ENCODE results near the gene ENDOG.

Gene ENDOG

DNA sequence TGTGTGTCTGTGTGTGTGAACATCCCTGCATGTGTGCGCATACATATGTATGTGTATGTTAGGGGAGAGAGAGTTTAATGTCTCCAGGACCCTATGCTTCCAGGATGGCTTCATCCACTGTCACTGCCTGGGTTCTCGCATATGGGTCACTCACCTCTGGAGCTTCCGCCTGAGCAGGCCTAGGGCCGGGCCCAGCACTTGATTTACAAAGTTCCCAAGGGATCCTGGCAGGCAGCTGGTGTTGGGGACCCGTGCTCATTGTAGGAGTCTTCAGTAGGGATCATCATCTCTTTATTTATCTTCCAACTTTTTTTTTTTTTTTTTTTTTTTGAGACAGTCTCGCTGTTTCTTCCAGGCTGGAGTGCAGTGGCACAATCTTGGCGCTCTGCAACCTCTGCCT, 18.2 kb upstream of the ENDOG start:
- no peak overlapping the region for H2BK12ac ChIP-seq (ENCODE audit: low read length)
- no peak for DNase-seq (ENCODE audit: low spot score)
- no peak overlapping the region for H2BK120ac ChIP-seq (ENCODE audit: low read depth, low read length)
- no peak overlapping the region for H3K4me3 ChIP-seq (ENCODE audit: low read length in 2 of 2)
- no CpG with 5 or more reads among the region's 7 CpGs for WGBS, 2 donors (ENCODE audit: extremely low coverage in 2 of 2, insufficient read length in 2 of 2, insufficient replicate concordance in 1 of 2)
- no peak overlapping the region for H4K91ac ChIP-seq (ENCODE audit: low read depth, low read length, poor library complexity)
- H2BK15ac ChIP-seq (ENCODE audit: low read length): no peak overlapping the region
- no peak overlapping the region for H3K4me2 ChIP-seq (ENCODE audit: insufficient read depth, low read length, poor library complexity, severe bottlenecking)
- H2AK5ac ChIP-seq (ENCODE audit: low read depth, low read length): no peak overlapping the region
- no peak overlapping the region for H3K23ac ChIP-seq (ENCODE audit: low read depth, low read length, poor library complexity)
- H3K4ac ChIP-seq (ENCODE audit: low read length): no peak overlapping the region
- no peaks in the 10 kb centered on the region for H3K79me1 ChIP-seq (ENCODE audit: low read depth, low read length)
- H3K27ac ChIP-seq (replicated peaks; ENCODE audit: low read length): no peak overlapping the region
- H3K36me3 ChIP-seq (replicated peaks in 1 of 2; ENCODE audit: control insufficient read depth in 2 of 2, insufficient read depth in 2 of 2, low read length in 2 of 2): peaks cover 31 to 77% of the 10 kb centered on the region in 2 donors
- no peak overlapping the region for H2BK5ac ChIP-seq (ENCODE audit: low read length)
- H4K8ac ChIP-seq (ENCODE audit: low read depth, low read length): no peak overlapping the region
- H3K9me3 ChIP-seq (replicated peaks in 1 of 2; ENCODE audit: control insufficient read depth in 2 of 2, insufficient read depth in 1 of 2, low read depth in 1 of 2, low read length in 2 of 2): no peaks in the 10 kb centered on the region
- no peak overlapping the region for H3K14ac ChIP-seq (ENCODE audit: low read length)
- H3K9ac ChIP-seq (ENCODE audit: low read depth, low read length, poor library complexity): no peak overlapping the region
- H3K27me3 ChIP-seq (ENCODE audit: control insufficient read depth in 3 of 3, insufficient read depth in 3 of 3, low read depth in 1 of 3, low read length in 3 of 3): no peaks in the 10 kb centered on the region
- H3K18ac ChIP-seq (ENCODE audit: low read length): no peak overlapping the region
- no peaks in the 10 kb centered on the region for H3K4me1 ChIP-seq (ENCODE audit: control insufficient read depth in 2 of 2, insufficient read depth in 1 of 2, low read depth in 1 of 2, low read length in 2 of 2)
- H2AFZ ChIP-seq (ENCODE audit: low read length): no peak overlapping the region

DNA sequence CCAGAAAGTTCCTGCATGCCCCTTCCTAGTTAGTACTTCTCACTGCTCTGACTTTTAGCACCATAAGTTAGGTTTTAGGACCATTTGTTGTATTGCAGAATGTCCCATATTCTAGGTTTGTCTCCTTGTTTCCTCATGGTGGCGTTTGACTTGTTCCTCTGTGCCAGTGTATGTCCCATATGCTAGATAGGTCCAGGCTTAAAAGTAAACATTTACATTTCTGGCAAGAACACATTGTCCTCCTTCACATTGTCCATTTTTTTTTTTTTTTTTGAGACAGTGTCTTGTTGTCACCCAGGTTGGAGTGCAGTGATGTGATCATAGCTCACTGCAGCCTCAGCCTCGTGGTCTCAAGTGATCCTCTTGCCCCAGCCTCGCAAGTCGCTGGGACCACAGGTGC, 15.8 kb upstream of the ENDOG start:
- Histone ChIP-seq H4K8ac (ENCODE audit: low read depth, low read length) (no peak overlapping the region), H3K14ac (ENCODE audit: low read length) (no peak overlapping the region), H2AFZ (ENCODE audit: low read length) (no peak overlapping the region), H3K27ac (replicated peaks; ENCODE audit: low read length) (no peak overlapping the region), H3K18ac (ENCODE audit: low read length) (no peak overlapping the region), H2AK5ac (ENCODE audit: low read depth, low read length) (no peak overlapping the region), H3K9me3 (replicated peaks in 1 of 2; ENCODE audit: control insufficient read depth in 2 of 2, insufficient read depth in 1 of 2, low read depth in 1 of 2, low read length in 2 of 2) (no peaks in the 10 kb centered on the region), H2BK12ac (ENCODE audit: low read length) (no peak overlapping the region), H2BK120ac (ENCODE audit: low read depth, low read length) (no peak overlapping the region), H4K91ac (ENCODE audit: low read depth, low read length, poor library complexity) (no peak overlapping the region), H3K79me1 (ENCODE audit: low read depth, low read length) (no peaks in the 10 kb centered on the region), H3K4ac (ENCODE audit: low read length) (no peak overlapping the region), H3K9ac (ENCODE audit: low read depth, low read length, poor library complexity) (no peak overlapping the region), H3K4me2 (ENCODE audit: insufficient read depth, low read length, poor library complexity, severe bottlenecking) (no peak overlapping the region), H2BK15ac (ENCODE audit: low read length) (no peak overlapping the region), H3K36me3 (replicated peaks in 1 of 2; ENCODE audit: control insufficient read depth in 2 of 2, insufficient read depth in 2 of 2, low read length in 2 of 2) (peaks cover 39 to 83% of the 10 kb centered on the region in 2 donors), H3K23ac (ENCODE audit: low read depth, low read length, poor library complexity) (no peak overlapping the region), H2BK5ac (ENCODE audit: low read length) (no peak overlapping the region), H3K4me3 (ENCODE audit: low read length in 2 of 2) (no peak overlapping the region), H3K4me1 (ENCODE audit: control insufficient read depth in 2 of 2, insufficient read depth in 1 of 2, low read depth in 1 of 2, low read length in 2 of 2) (no peaks in the 10 kb centered on the region), H3K27me3 (ENCODE audit: control insufficient read depth in 3 of 3, insufficient read depth in 3 of 3, low read depth in 1 of 3, low read length in 3 of 3) (no peaks in the 10 kb centered on the region)
- DNase-seq (ENCODE audit: low spot score): no peak
- no CpG with 5 or more reads among the region's 4 CpGs for WGBS, 2 donors (ENCODE audit: extremely low coverage in 2 of 2, insufficient read length in 2 of 2, insufficient replicate concordance in 1 of 2)

DNA sequence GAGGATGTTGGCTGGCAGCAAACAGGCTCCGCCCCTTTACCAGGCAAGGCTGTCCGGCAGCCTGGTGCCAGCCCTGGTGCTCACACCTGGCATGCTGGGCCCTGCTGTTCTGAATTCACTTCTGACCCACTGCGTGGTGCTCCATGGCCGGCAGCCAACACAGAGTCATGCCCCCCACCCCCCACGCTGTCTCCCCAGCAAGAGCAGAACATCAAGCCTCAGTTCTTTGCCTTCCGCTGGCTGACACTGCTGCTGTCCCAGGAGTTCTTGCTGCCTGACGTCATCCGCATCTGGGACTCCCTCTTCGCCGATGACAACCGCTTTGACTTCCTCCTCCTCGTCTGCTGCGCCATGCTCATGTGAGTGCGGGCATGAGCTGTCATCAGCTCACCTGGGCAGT, 12.6 kb upstream of the ENDOG start:
- no CpG with 5 or more reads among the region's 14 CpGs for WGBS, 2 donors (ENCODE audit: extremely low coverage in 2 of 2, insufficient read length in 2 of 2, insufficient replicate concordance in 1 of 2)
- H3K18ac ChIP-seq (ENCODE audit: low read length): no peak overlapping the region
- no peak overlapping the region for H2BK5ac ChIP-seq (ENCODE audit: low read length)
- H3K14ac ChIP-seq (ENCODE audit: low read length): no peak overlapping the region
- H2AFZ ChIP-seq (ENCODE audit: low read length): no peak overlapping the region
- H3K27ac ChIP-seq (replicated peaks; ENCODE audit: low read length): no peak overlapping the region
- H3K4ac ChIP-seq (ENCODE audit: low read length): no peak overlapping the region
- H3K23ac ChIP-seq (ENCODE audit: low read depth, low read length, poor library complexity): peak overlapping the region; percentile 47
- no peak overlapping the region for H4K91ac ChIP-seq (ENCODE audit: low read depth, low read length, poor library complexity)
- no peak overlapping the region for H3K9ac ChIP-seq (ENCODE audit: low read depth, low read length, poor library complexity)
- H3K4me1 ChIP-seq (ENCODE audit: control insufficient read depth in 2 of 2, insufficient read depth in 1 of 2, low read depth in 1 of 2, low read length in 2 of 2): no peaks in the 10 kb centered on the region
- H2AK5ac ChIP-seq (ENCODE audit: low read depth, low read length): no peak overlapping the region
- no peak overlapping the region for H2BK15ac ChIP-seq (ENCODE audit: low read length)
- no peak overlapping the region for H4K8ac ChIP-seq (ENCODE audit: low read depth, low read length)
- H2BK120ac ChIP-seq (ENCODE audit: low read depth, low read length): no peak overlapping the region
- H3K9me3 ChIP-seq (replicated peaks in 1 of 2; ENCODE audit: control insufficient read depth in 2 of 2, insufficient read depth in 1 of 2, low read depth in 1 of 2, low read length in 2 of 2): no peaks in the 10 kb centered on the region
- no peaks in the 10 kb centered on the region for H3K79me1 ChIP-seq (ENCODE audit: low read depth, low read length)
- no peak overlapping the region for H3K4me3 ChIP-seq (ENCODE audit: low read length in 2 of 2)
- H3K27me3 ChIP-seq (ENCODE audit: control insufficient read depth in 3 of 3, insufficient read depth in 3 of 3, low read depth in 1 of 3, low read length in 3 of 3): no peaks in the 10 kb centered on the region
- no peak overlapping the region for H3K4me2 ChIP-seq (ENCODE audit: insufficient read depth, low read length, poor library complexity, severe bottlenecking)
- peaks cover 33 to 75% of the 10 kb centered on the region in 2 donors for H3K36me3 ChIP-seq (replicated peaks in 1 of 2; ENCODE audit: control insufficient read depth in 2 of 2, insufficient read depth in 2 of 2, low read length in 2 of 2)
- DNase-seq (ENCODE audit: low spot score): no peak
- H2BK12ac ChIP-seq (ENCODE audit: low read length): no peak overlapping the region

DNA sequence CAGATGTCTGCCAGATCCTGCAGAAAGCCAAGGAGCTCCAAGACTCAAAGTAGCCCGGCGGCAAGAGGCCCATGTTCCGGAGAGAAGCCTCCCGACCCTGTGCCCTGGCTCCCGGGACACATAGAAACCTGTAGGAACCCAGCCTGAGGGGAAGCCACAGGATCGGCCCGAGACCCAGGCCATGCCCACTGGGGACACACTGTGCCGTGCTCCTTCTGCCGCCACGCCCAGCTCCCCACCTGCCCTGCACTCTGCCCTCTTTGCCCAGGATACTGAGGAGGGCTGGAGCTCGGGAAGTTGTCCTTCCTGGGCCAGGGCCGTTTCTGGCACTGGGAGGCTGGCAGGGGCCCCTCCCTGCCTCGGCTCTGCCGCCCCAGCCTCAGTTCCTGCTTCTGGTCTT, 10.5 kb upstream of the ENDOG start:
- no peak overlapping the region for H3K4ac ChIP-seq (ENCODE audit: low read length)
- no CpG with 5 or more reads among the region's 14 CpGs for WGBS, 2 donors (ENCODE audit: extremely low coverage in 2 of 2, insufficient read length in 2 of 2, insufficient replicate concordance in 1 of 2)
- H3K36me3 ChIP-seq (replicated peaks in 1 of 2; ENCODE audit: control insufficient read depth in 2 of 2, insufficient read depth in 2 of 2, low read length in 2 of 2): peaks cover 27 to 61% of the 10 kb centered on the region in 2 donors

More for the DNA sequence above, 10.5 kb upstream of the ENDOG start:
- DNase-seq (ENCODE audit: low spot score): no peak
- Histone ChIP-seq H3K27me3 (ENCODE audit: control insufficient read depth in 3 of 3, insufficient read depth in 3 of 3, low read depth in 1 of 3, low read length in 3 of 3) (no peaks in the 10 kb centered on the region), H4K8ac (ENCODE audit: low read depth, low read length) (no peak overlapping the region), H4K91ac (ENCODE audit: low read depth, low read length, poor library complexity) (no peak overlapping the region), H2BK12ac (ENCODE audit: low read length) (no peak overlapping the region), H2BK5ac (ENCODE audit: low read length) (no peak overlapping the region), H3K79me1 (ENCODE audit: low read depth, low read length) (no peaks in the 10 kb centered on the region), H2BK120ac (ENCODE audit: low read depth, low read length) (no peak overlapping the region), H2AK5ac (ENCODE audit: low read depth, low read length) (no peak overlapping the region), H3K9ac (ENCODE audit: low read depth, low read length, poor library complexity) (no peak overlapping the region), H3K4me2 (ENCODE audit: insufficient read depth, low read length, poor library complexity, severe bottlenecking) (no peak overlapping the region), H3K14ac (ENCODE audit: low read length) (no peak overlapping the region), H3K4me3 (ENCODE audit: low read length in 2 of 2) (no peak overlapping the region), H3K23ac (ENCODE audit: low read depth, low read length, poor library complexity) (no peak overlapping the region), H3K9me3 (replicated peaks in 1 of 2; ENCODE audit: control insufficient read depth in 2 of 2, insufficient read depth in 1 of 2, low read depth in 1 of 2, low read length in 2 of 2) (no peaks in the 10 kb centered on the region), H3K27ac (replicated peaks; ENCODE audit: low read length) (no peak overlapping the region), H2AFZ (ENCODE audit: low read length) (no peak overlapping the region), H3K4me1 (ENCODE audit: control insufficient read depth in 2 of 2, insufficient read depth in 1 of 2, low read depth in 1 of 2, low read length in 2 of 2) (no peaks in the 10 kb centered on the region), H3K18ac (ENCODE audit: low read length) (no peak overlapping the region), H2BK15ac (ENCODE audit: low read length) (no peak overlapping the region)
